HL-60 (cell line): ENCODE measurements around the gene ASCC3.

Experiments used
- DNase-seq, 2 experiments: peaks; one replicate each; pipeline ENCODE4 v3.0.0-alpha.2; 2010 to 2020; ENCODE audit warnings: low read depth in 1 of 2, low spot score in 1 of 2
- H3K27ac ChIP-seq: fragments of 250-450 bp; sonication (Bioruptor Pico); replicated peaks from 2 replicates; pipeline ENCODE4 v1.5.1; 2020; ENCODE audit warnings: mild to moderate bottlenecking, moderate library complexity
- H3K27me3 ChIP-seq: fragments of 250-450 bp; sonication (Bioruptor Pico); 2 replicates; pipeline ENCODE4 v1.5.1; 2021; ENCODE audit warnings: mild to moderate bottlenecking, moderate library complexity; ENCODE audit not compliant: insufficient read depth, poor library complexity, severe bottlenecking
- H3K4me3 ChIP-seq: replicated peaks from 2 replicates; pipeline ENCODE4 v1.5.1; 2011; ENCODE audit warnings: mild to moderate bottlenecking, control low read depth, low read length; ENCODE audit not compliant: insufficient read depth
- CTCF ChIP-seq: IDR thresholded peaks from one replicate; pipeline ENCODE4 v1.5.1; 2011; ENCODE audit warnings: low read length, control low read depth, inconsistent platforms; ENCODE audit not compliant: insufficient read depth
- GABPA ChIP-seq: IDR thresholded peaks from 2 replicates; pipeline ENCODE4 v1.6.1; 2012; ENCODE audit warnings: low read depth
- POLR2AphosphoS5 ChIP-seq: IDR thresholded peaks from 2 replicates; pipeline ENCODE4 v1.6.1; 2012; ENCODE audit warnings: low read depth
- SPI1 ChIP-seq: IDR thresholded peaks from 2 replicates; pipeline ENCODE4 v1.6.1; 2012; ENCODE audit warnings: low read depth, mild to moderate bottlenecking, borderline replicate concordance
- TF ChIP-seq, protein P1 (sequence below): IDR thresholded peaks from 2 replicates; pipeline ENCODE4 v1.6.1; 2012; ENCODE audit warnings: low read depth; ENCODE audit not compliant: insufficient replicate concordance

ASCC3 gene

DNA sequence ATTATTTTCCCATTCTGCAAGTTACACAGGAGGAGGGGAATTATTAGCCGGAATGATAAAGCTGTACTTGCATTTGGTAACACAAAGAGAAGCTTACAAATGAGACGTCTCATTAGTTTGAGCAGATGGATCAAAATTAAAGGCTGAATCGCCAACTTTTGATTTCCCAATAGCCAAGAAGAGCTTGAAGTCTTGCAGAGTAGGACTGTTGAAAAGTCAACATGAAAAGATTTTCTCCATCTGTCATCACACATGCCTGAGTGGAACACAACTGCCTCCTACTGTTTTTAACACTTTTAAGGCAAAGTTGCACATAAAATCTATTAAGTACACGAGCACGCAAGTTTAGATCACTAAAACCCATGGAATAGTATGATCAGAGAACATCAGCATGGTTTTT, 176.2 kb downstream of the ASCC3 start:
- TF ChIP-seq, protein P1, sequence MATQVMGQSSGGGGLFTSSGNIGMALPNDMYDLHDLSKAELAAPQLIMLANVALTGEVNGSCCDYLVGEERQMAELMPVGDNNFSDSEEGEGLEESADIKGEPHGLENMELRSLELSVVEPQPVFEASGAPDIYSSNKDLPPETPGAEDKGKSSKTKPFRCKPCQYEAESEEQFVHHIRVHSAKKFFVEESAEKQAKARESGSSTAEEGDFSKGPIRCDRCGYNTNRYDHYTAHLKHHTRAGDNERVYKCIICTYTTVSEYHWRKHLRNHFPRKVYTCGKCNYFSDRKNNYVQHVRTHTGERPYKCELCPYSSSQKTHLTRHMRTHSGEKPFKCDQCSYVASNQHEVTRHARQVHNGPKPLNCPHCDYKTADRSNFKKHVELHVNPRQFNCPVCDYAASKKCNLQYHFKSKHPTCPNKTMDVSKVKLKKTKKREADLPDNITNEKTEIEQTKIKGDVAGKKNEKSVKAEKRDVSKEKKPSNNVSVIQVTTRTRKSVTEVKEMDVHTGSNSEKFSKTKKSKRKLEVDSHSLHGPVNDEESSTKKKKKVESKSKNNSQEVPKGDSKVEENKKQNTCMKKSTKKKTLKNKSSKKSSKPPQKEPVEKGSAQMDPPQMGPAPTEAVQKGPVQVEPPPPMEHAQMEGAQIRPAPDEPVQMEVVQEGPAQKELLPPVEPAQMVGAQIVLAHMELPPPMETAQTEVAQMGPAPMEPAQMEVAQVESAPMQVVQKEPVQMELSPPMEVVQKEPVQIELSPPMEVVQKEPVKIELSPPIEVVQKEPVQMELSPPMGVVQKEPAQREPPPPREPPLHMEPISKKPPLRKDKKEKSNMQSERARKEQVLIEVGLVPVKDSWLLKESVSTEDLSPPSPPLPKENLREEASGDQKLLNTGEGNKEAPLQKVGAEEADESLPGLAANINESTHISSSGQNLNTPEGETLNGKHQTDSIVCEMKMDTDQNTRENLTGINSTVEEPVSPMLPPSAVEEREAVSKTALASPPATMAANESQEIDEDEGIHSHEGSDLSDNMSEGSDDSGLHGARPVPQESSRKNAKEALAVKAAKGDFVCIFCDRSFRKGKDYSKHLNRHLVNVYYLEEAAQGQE: no peak
- TF ChIP-seq CTCF (no peak), POLR2AphosphoS5 (no peak), SPI1 (no peak), GABPA (no peak)
- H3K27me3 ChIP-seq: no peaks in the 10 kb centered on the region
- no peak overlapping the region for H3K27ac ChIP-seq
- H3K4me3 ChIP-seq: no peak overlapping the region
- DNase-seq: no peak

DNA sequence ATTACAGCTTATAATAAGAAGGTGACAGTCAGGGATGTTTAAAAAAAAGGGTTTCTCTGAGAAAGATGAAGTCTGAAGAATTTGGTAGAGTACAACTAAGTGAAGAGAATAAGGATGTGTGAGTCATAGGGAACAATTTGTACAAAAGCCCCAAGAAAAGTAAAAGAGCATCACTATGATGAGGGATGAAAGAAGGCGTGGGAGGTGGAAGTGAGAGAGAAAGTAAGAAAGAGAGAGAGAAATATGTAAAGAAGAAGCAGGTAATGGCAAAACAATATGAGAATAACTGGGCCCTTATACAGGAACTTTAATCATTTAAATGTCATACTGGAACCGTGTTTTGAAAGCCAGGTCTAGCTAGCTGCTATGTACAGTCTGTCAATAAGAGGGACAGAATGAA, 179.4 kb downstream of the ASCC3 start:
- TF ChIP-seq SPI1 (no peak), GABPA (no peak), CTCF (no peak), POLR2AphosphoS5 (no peak)
- TF ChIP-seq, protein P1: no peak
- H3K27ac ChIP-seq: no peak overlapping the region
- DNase-seq: no peak
- H3K27me3 ChIP-seq: no peaks in the 10 kb centered on the region
- no peak overlapping the region for H3K4me3 ChIP-seq

DNA sequence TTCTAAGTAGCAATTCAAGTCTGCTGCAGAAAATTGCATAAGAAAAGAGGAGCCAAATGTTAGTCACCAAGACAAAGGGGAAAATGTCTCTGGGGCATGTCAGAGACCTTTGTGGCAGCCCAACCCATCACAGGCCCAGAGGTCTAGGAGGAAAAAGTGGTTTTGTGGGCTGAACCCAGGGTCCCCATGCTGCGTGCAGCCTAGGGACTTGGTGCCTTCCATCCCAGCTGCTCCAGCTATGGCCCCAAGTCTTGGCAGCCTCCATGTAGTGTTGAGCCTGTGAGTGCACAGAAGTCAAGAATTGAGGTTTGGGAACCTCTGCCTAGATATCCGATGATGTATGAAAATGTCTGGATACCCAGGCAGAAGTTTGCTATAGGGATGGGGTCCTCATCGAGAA, 181.1 kb downstream of the ASCC3 start:
- Histone ChIP-seq H3K27me3 (no peaks in the 10 kb centered on the region), H3K4me3 (no peak overlapping the region), H3K27ac (no peak overlapping the region)
- TF ChIP-seq SPI1 (no peak), POLR2AphosphoS5 (no peak), GABPA (no peak), CTCF (no peak)
- TF ChIP-seq, protein P1: no peak
- DNase-seq: no peak
